OCI-LY3 (cell line): Measurements from ENCODE around the gene ZNF444.

Experiments used
- EZH2phosphoT487 ChIP-seq: fragments of 200-600 bp; shearing (Covaris generic); IDR thresholded peaks from 2 replicates; pipeline ENCODE4 v1.6.1; 2018; ENCODE audit warnings: antibody characterized with exemption, mixed run types, low read depth
- TF ChIP-seq, protein P1 (sequence below): fragments of 200-600, 300-600 bp; sonication (generic); IDR thresholded peaks from 2 replicates; pipeline ENCODE4 v1.5.1; 2014; ENCODE audit warnings: antibody characterized with exemption, low read length, low read depth

- TF ChIP-seq, protein P1, sequence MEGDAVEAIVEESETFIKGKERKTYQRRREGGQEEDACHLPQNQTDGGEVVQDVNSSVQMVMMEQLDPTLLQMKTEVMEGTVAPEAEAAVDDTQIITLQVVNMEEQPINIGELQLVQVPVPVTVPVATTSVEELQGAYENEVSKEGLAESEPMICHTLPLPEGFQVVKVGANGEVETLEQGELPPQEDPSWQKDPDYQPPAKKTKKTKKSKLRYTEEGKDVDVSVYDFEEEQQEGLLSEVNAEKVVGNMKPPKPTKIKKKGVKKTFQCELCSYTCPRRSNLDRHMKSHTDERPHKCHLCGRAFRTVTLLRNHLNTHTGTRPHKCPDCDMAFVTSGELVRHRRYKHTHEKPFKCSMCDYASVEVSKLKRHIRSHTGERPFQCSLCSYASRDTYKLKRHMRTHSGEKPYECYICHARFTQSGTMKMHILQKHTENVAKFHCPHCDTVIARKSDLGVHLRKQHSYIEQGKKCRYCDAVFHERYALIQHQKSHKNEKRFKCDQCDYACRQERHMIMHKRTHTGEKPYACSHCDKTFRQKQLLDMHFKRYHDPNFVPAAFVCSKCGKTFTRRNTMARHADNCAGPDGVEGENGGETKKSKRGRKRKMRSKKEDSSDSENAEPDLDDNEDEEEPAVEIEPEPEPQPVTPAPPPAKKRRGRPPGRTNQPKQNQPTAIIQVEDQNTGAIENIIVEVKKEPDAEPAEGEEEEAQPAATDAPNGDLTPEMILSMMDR = no peak
- TF ChIP-seq EZH2phosphoT487 = no peak
Observed at GRCh38 chr19:56199687-56200086, 58.6 kb downstream of the ZNF444 start.
